Kidney tubule cell (primary cell): ENCODE measurements around the gene MSH5.
"Not testable (repeated sequence)": the region's sequence is repeated elsewhere in the genome, so short reads cannot be mapped to it uniquely, and the experiment has no call there.

Experiments used
- DNase-seq: peaks from one replicate; pipeline ENCODE4 v3.0.0-alpha.2; 2018; ENCODE audit warnings: low spot score

MSH5 gene

GRCh38 chr6:31739639-31740396 lies at the start of gene MSH5:
Gene MSH5, plus strand, starts transcription at chr6:31740005. Its CDS starts 462 bp downstream, at chr6:31740467.
- peak; percentile 100 for DNase-seq

GRCh38 chr6:31690231-31691077 lies 49.4 kb upstream of the MSH5 start:
- DNase-seq: peak; percentile 16

DNA sequence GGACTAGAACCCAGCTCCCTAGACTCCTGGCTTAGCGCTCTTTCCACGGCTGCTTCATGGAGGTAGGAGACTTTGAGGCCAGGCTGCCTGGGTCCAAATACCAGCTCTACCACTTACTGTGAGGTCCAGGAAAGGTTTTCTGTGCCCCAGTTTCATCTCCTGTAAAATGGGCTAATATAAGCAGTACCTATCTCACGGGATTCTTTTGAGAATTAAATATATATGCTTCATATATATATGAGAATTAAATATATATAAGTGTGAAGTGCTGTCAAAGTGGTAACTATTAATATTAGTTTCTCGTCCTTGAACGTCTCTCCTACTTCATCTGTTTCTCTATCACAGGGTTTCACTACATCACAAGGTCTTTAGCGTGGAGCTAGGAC lies 48.7 kb upstream of the MSH5 start:
- no peak for DNase-seq

GRCh38 chr6:31691564-31692108 lies 48.2 kb upstream of the MSH5 start:
- no peak for DNase-seq

DNA sequence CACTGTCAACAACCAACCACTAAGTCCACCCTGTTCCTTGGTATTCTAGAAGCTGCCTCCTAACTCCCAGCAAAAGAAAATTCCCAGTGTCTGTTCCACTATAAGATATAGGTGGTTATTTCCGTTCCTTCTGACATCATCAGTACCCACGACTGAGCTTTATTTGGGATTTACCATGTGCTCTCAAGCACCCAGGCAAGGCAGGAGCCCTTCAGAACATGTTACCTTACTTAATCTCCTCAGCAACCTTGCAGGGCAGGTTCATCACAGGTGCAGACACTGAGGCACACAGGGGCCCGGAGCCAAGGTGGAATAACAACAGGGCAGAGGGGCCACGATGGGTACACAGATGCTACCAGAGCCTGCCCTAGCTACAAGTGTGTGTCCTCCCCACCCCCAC lies 47.5 kb upstream of the MSH5 start:
- DNase-seq: no peak

DNA sequence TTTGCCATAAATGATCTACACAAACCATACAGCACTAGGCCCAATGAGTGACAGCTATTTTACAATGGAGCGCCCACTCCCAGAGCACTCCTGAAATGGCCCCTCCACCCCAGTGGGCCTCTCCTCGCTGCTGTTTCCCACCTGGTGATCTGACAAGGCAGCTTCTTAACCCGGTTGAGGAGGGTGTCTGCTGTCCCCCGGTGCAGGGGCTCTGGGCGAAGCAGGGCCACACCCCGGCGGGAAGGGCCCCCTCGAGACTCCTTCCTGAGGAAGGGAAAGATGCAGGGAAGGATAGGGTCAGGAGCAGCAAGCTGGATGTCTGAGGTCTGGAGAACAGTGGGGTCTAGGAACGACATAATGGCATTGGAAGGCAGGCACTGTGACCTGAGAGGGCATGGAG lies 46.9 kb upstream of the MSH5 start:
- no peak for DNase-seq

DNA sequence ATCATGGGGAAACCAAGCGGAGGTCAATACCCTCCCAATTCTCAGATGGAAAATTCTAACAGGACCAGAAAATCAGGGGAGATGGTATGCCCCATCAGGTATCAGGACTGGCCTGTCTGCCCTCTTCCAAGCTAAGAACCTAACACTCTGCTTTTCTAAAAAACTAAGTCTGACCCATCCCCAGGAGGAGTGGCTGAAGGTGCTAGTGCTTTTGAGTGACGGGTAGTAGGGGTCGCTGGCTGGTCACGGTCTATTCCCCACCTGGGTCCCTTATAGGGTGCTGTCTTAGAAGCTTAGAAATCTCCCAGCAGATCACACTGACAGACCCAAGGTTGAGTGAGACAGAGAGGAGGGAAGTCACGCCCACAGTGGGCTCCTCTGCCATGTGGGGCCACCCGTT lies 46.3 kb upstream of the MSH5 start:
- DNase-seq: no peak

DNA sequence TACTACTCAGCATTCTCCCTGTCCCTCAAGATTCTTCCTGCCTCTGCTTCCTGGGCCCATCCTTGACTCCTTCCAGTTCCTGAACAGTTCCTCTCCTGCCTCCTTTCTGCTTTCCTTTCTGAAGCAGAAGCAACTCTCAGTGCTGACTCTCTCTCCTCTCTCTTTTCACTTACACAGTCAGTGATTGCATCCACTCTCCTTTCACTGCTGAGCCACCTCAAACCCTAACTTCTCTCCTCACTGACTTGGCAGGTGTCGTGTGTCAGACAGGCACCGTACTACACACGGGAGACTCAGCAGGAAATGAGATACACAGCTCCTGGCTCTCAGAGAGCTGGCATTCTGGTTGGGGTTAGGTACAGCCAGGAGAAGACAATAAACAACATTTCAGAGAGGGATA lies 42.2 kb upstream of the MSH5 start:
- DNase-seq: peak; percentile 22

GRCh38 chr6:31700740-31701401 lies 38.9 kb upstream of the MSH5 start:
- no peak for DNase-seq

GRCh38 chr6:31701666-31702404 lies 38.0 kb upstream of the MSH5 start:
- peak; percentile 13 for DNase-seq

DNA sequence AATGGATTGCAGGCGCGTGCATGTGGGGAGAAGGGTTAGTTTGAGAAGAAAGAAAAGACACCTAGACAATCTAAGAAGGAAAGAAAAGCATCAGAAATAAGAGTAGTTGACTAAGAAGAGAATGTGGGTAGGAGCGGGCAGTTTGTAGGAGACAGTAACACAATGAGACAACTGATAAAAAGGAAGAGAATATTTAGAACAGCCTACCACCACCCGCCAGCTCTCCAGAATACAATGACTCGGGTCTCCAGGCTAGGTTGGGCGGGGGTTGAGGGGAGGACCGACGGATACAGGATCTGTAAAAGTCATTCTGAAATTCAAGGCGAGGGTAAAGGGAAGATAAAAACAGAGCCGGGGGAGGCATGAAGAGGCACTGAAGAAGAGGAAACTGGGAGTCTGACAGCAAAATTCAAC lies 37.4 kb upstream of the MSH5 start:
- no peak for DNase-seq

GRCh38 chr6:31702819-31703716 lies 36.7 kb upstream of the MSH5 start, which contains the start of gene ABHD16A:
Gene ABHD16A, minus strand, starts transcription at chr6:31703324. Its CDS starts 43 bp downstream, at chr6:31703281.
- DNase-seq: peak; percentile 97

GRCh38 chr6:31705931-31706330 lies 33.9 kb upstream of the MSH5 start:
- DNase-seq: no peak

DNA sequence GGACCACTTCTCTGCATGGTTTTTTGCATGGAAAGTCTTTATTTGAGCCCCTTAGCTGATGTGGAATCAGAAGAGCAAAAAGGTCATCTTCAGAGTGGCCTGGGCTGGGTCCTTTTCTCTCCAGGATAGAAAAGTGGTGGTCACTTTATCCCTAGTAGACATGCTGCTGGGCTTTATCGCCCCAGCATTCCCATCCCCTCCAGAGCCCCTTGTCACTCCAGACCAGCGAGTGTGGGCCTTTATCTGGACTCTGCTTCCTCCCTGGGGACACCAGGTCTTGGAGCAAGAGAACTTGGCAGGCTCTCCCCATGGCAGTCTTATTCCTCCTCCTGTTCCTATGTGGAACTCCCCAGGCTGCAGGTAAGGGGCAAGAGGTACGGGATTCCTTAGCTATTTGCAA lies 33.2 kb upstream of the MSH5 start, which contains the start of gene LY6G6F:
TSS of gene LY6G6F (plus strand) at position 268 of the 400 bp plus-strand sequence. CDS start at position 309, 41 bp downstream.
- no peak for DNase-seq

DNA sequence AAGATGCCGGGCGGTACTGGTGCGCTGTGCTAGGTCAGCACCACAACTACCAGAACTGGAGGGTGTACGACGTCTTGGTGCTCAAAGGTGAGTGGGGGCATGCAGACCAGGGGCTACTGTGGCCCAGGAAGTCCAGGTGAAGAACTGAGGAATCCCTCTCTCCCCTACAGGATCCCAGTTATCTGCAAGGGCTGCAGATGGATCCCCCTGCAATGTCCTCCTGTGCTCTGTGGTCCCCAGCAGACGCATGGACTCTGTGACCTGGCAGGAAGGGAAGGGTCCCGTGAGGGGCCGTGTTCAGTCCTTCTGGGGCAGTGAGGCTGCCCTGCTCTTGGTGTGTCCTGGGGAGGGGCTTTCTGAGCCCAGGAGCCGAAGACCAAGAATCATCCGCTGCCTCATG lies 32.1 kb upstream of the MSH5 start:
- DNase-seq: no peak

GRCh38 chr6:31708224-31708623 lies 31.6 kb upstream of the MSH5 start:
- DNase-seq: no peak

DNA sequence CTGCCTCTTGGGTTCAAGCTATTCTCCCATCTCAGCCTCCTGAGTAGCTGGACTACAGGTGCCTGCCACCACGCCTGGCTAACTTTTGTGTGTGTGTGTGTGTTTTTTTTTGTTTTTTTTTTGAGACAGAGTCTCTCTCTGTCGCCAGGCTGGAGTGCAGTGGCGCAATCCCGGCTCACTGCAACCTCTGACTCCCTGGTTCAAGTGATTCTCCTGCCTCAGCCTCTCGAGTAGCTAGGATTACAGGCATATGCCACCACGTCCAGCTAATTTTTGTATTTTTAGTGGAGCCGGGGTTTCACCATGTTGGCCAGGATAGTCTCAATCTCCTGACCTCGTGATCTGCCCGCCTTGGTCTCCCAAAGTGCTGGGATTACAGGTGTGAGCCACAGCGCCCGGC lies 30.6 kb upstream of the MSH5 start:
- not testable (repeated sequence) for DNase-seq

- DNase-seq: no peak
Observed at GRCh38 chr6:31710523-31711219, 29.1 kb upstream of the MSH5 start.

DNA sequence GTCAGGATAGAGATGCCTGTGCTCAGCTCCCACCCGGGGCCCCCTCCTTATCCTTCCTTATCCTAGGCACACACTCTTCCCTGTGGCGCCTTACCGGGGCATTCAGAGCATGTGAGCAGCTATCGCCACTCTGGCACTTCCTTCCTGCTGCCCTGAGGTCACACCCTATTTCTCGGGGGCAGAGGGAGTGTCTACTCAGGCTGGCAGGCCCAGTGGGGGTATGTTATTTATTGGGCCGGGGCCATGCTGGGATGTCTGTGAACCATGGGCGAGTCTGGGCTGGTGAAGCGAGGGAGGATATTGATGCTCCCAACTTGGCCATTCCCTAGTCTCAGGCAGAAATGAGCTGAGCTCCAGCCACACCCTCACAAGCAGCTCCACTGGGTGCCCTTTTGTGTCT lies 28.6 kb upstream of the MSH5 start:
- DNase-seq: no peak

GRCh38 chr6:31712296-31712695 lies 27.5 kb upstream of the MSH5 start:
- DNase-seq: no peak
